ENCODE measurements around the gene UNC93B1.
A peak's percentile ranks its signal among the peaks of the same experiment; 100 is the strongest.
"Not testable (repeated sequence)": the region's sequence is repeated elsewhere in the genome, so short reads cannot be mapped to it uniquely, and the experiment has no call there.

The UNC93B1 gene

GRCh38 chr11:67982255-67982857 is 21.5 kb downstream of the UNC93B1 start:
- DNase-seq = not testable (repeated sequence)

- DNase-seq = not testable (repeated sequence)
These were observed 22.7 kb downstream of the UNC93B1 start for GRCh38 chr11:67981226-67981625.

- DNase-seq = not testable (repeated sequence)
These were observed 25.0 kb downstream of the UNC93B1 start for GRCh38 chr11:67978766-67979418.

- DNase-seq = not testable (repeated sequence)
These were observed 29.2 kb downstream of the UNC93B1 start for GRCh38 chr11:67974746-67975145.

GRCh38 chr11:67965830-67966348 is 38.0 kb downstream of the UNC93B1 start:
- not testable (repeated sequence) for DNase-seq

- DNase-seq = not testable (repeated sequence)
These were observed 39.2 kb downstream of the UNC93B1 start for GRCh38 chr11:67964746-67965145.

- not testable (repeated sequence) for DNase-seq
These were observed 40.0 kb downstream of the UNC93B1 start for GRCh38 chr11:67963879-67964278.

GRCh38 chr11:67963217-67963616 is 40.7 kb downstream of the UNC93B1 start:
- DNase-seq = not testable (repeated sequence)

- not testable (repeated sequence) for DNase-seq
These were observed 47.7 kb downstream of the UNC93B1 start for GRCh38 chr11:67956236-67956635.

GRCh38 chr11:67955461-67956007 is 48.4 kb downstream of the UNC93B1 start:
- peak; percentile 63 for DNase-seq

GRCh38 chr11:67954971-67955370 is 48.9 kb downstream of the UNC93B1 start:
- not testable (repeated sequence) for DNase-seq

GRCh38 chr11:67954251-67954650 is 49.6 kb downstream of the UNC93B1 start:
- DNase-seq = not testable (repeated sequence)

- not testable (repeated sequence) for DNase-seq
These were observed 53.2 kb downstream of the UNC93B1 start for GRCh38 chr11:67950705-67951104.

- not testable (repeated sequence) for DNase-seq
These were observed 56.1 kb downstream of the UNC93B1 start for GRCh38 chr11:67947785-67948184.

GRCh38 chr11:67946403-67946802 is 57.5 kb downstream of the UNC93B1 start:
- DNase-seq = not testable (repeated sequence)

- DNase-seq = not testable (repeated sequence)
These were observed 60.5 kb downstream of the UNC93B1 start for GRCh38 chr11:67943406-67943805.

All from NCI-H146 (cell line).